GM19438 (cell line): Measurements from ENCODE around the gene RCOR3.
A peak's percentile ranks its signal among the peaks of the same experiment; 100 is the strongest.

Experiments used
- ATAC-seq: cut with Tn5 transposase; IDR thresholded peaks from one replicate; pipeline ENCODE4 v1.9.1; 2021; ENCODE audit warnings: low read depth; ENCODE audit not compliant: unreplicated experiment

The RCOR3 gene

GRCh38 chr1:211323156-211324063, 64.2 kb downstream of the RCOR3 start:
- no peak for ATAC-seq

- ATAC-seq, result no peak
These were observed 66.0 kb downstream of the RCOR3 start for GRCh38 chr1:211324992-211325775.

GRCh38 chr1:211326140-211326527, 67.0 kb downstream of the RCOR3 start:
- ATAC-seq, result no peak

GRCh38 chr1:211326528-211327345, 67.6 kb downstream of the RCOR3 start, which contains the start of gene TRAF5:
TRAF5 (plus strand) TSS chr1:211326833; CDS start chr1:211353240, 26,407 bp downstream.
- ATAC-seq, result peak; percentile 32

- ATAC-seq, result peak; percentile 45
These were observed 68.3 kb downstream of the RCOR3 start for GRCh38 chr1:211327346-211327921.

GRCh38 chr1:211328084-211328694, 69.0 kb downstream of the RCOR3 start:
- ATAC-seq, result no peak

- no peak for ATAC-seq
These were observed 69.8 kb downstream of the RCOR3 start for GRCh38 chr1:211328866-211329475.

- ATAC-seq, result no peak
These were observed 70.6 kb downstream of the RCOR3 start for GRCh38 chr1:211329764-211330201.

GRCh38 chr1:211330282-211330936, 71.2 kb downstream of the RCOR3 start:
- ATAC-seq, result no peak

GRCh38 chr1:211331011-211331709, 72.0 kb downstream of the RCOR3 start:
- ATAC-seq, result no peak

GRCh38 chr1:211332036-211332616, 73.0 kb downstream of the RCOR3 start:
- ATAC-seq, result no peak

- no peak for ATAC-seq
These were observed 73.7 kb downstream of the RCOR3 start for GRCh38 chr1:211332830-211333229.

- ATAC-seq, result no peak
These were observed 74.7 kb downstream of the RCOR3 start for GRCh38 chr1:211333906-211334305.

GRCh38 chr1:211334986-211335385, 75.8 kb downstream of the RCOR3 start:
- no peak for ATAC-seq

GRCh38 chr1:211335522-211336157, 76.5 kb downstream of the RCOR3 start:
- peak; percentile 91 for ATAC-seq

GRCh38 chr1:211336161-211336560, 77.0 kb downstream of the RCOR3 start:
- ATAC-seq, result peak; percentile 36

- no peak for ATAC-seq
These were observed 77.6 kb downstream of the RCOR3 start for GRCh38 chr1:211336775-211337174.
